ENCODE data around the gene GALR1.
"Not testable (repeated sequence)": the region's sequence is repeated elsewhere in the genome, so short reads cannot be mapped to it uniquely, and the experiment has no call there.

Gene GALR1

GRCh38 chr18:77250926-77251729, 1.5 kb downstream of the GALR1 start:
- no peak for DNase-seq

GRCh38 chr18:77251730-77252050, 2.0 kb downstream of the GALR1 start:
- DNase-seq, result no peak

GRCh38 chr18:77254711-77255405, 5.2 kb downstream of the GALR1 start:
- no peak for DNase-seq

GRCh38 chr18:77255426-77256105, 5.9 kb downstream of the GALR1 start:
- DNase-seq, result no peak

- DNase-seq, result no peak
These were observed 13.2 kb downstream of the GALR1 start for GRCh38 chr18:77262643-77263465.

- no peak for DNase-seq
These were observed 13.8 kb downstream of the GALR1 start for GRCh38 chr18:77263466-77263763.

- no peak for DNase-seq
These were observed 18.3 kb downstream of the GALR1 start for GRCh38 chr18:77267969-77268368.

GRCh38 chr18:77268456-77268855, 18.8 kb downstream of the GALR1 start:
- no peak for DNase-seq

- no peak for DNase-seq
These were observed 22.2 kb downstream of the GALR1 start for GRCh38 chr18:77271576-77272481.

- not testable (repeated sequence) for DNase-seq
These were observed 41.2 kb downstream of the GALR1 start for GRCh38 chr18:77290841-77291240.

- DNase-seq, result no peak
These were observed 48.5 kb downstream of the GALR1 start for GRCh38 chr18:77298172-77298571.

GRCh38 chr18:77299706-77300105, 50.1 kb downstream of the GALR1 start:
- DNase-seq, result no peak

GRCh38 chr18:77300579-77300978, 50.9 kb downstream of the GALR1 start:
- DNase-seq, result no peak

- no peak for DNase-seq
These were observed 54.6 kb downstream of the GALR1 start for GRCh38 chr18:77304268-77304667.

- DNase-seq, result no peak
These were observed 56.0 kb downstream of the GALR1 start for GRCh38 chr18:77305676-77306075.

- DNase-seq, result no peak
These were observed 58.6 kb downstream of the GALR1 start for GRCh38 chr18:77308216-77308615.

GRCh38 chr18:77314511-77314910, 64.9 kb downstream of the GALR1 start:
- DNase-seq, result no peak

- no peak for DNase-seq
These were observed 65.3 kb downstream of the GALR1 start for GRCh38 chr18:77314952-77315351.

- DNase-seq, result no peak
These were observed 66.4 kb downstream of the GALR1 start for GRCh38 chr18:77316008-77316407.

- DNase-seq, result no peak
These were observed 67.0 kb downstream of the GALR1 start for GRCh38 chr18:77316641-77317040.

- no peak for DNase-seq
These were observed 71.4 kb downstream of the GALR1 start for GRCh38 chr18:77320971-77321559.
